Measurements from ENCODE around the gene VPS41. TPM values are rescaled to one million over a fixed set of nuclear protein-coding genes. Genes with fewer than 3 reads are reported as not detected.

VPS41 gene
- total RNA-seq, 4 donors from 2014 or later = 31.4 to 57.2 (median 49.1) TPM

- H3K36me3 ChIP-seq = no peaks in the 10 kb centered on the region
- TF ChIP-seq CTCF (IDR thresholded peaks at IDR 0.05) (no peak), POLR2A (IDR thresholded peaks at IDR 0.05) (no peak)
- H3K4me1 ChIP-seq = no peaks in the 10 kb centered on the region
- 37 to 64% methylated on average over 5 of the region's 5 CpGs for WGBS, 2 donors
- no peak for DNase-seq
- H3K27ac ChIP-seq = no peak overlapping the region
- H3K9me3 ChIP-seq = no peaks in the 10 kb centered on the region
- intact Hi-C loops (cut with DNase I) = no loop called here
- H3K4me3 ChIP-seq (replicated peaks in 1 of 3) = no peak overlapping the region
- H3K27me3 ChIP-seq = no peaks in the 10 kb centered on the region
Observed at GRCh38 chr7:38839851-38840250, 69.1 kb downstream of the VPS41 start.

- no peak for TF ChIP-seq POLR2A (IDR thresholded peaks at IDR 0.05)
- no peak for TF ChIP-seq CTCF (IDR thresholded peaks at IDR 0.05)
- DNase-seq = no peak
- Histone ChIP-seq H3K9me3 (no peaks in the 10 kb centered on the region), H3K4me1 (no peaks in the 10 kb centered on the region), H3K4me3 (replicated peaks in 1 of 3) (no peak overlapping the region), H3K27me3 (no peaks in the 10 kb centered on the region), H3K36me3 (no peaks in the 10 kb centered on the region), H3K27ac (no peak overlapping the region)
- intact Hi-C loops (cut with DNase I) = no loop called here
- WGBS, 2 donors = 83 to 88% methylated on average over 6 of the region's 6 CpGs
Observed at GRCh38 chr7:38838725-38839385, 70.1 kb downstream of the VPS41 start.

- no peak overlapping the region for H3K27ac ChIP-seq
- TF ChIP-seq POLR2A (IDR thresholded peaks at IDR 0.05) = no peak
- TF ChIP-seq CTCF (IDR thresholded peaks at IDR 0.05) = no peak
- no peaks in the 10 kb centered on the region for H3K27me3 ChIP-seq
- no peak overlapping the region for H3K4me3 ChIP-seq (replicated peaks in 1 of 3)
- no peaks in the 10 kb centered on the region for H3K36me3 ChIP-seq
- intact Hi-C loops (cut with DNase I) = no loop called here
- DNase-seq = no peak
- H3K9me3 ChIP-seq = no peaks in the 10 kb centered on the region
- 87 to 90% methylated on average over 3 of the region's 3 CpGs for WGBS, 2 donors
- peaks cover 0 to 3% of the 10 kb centered on the region in 2 donors for H3K4me1 ChIP-seq
Observed at GRCh38 chr7:38834357-38834756, 74.6 kb downstream of the VPS41 start.

DNA sequence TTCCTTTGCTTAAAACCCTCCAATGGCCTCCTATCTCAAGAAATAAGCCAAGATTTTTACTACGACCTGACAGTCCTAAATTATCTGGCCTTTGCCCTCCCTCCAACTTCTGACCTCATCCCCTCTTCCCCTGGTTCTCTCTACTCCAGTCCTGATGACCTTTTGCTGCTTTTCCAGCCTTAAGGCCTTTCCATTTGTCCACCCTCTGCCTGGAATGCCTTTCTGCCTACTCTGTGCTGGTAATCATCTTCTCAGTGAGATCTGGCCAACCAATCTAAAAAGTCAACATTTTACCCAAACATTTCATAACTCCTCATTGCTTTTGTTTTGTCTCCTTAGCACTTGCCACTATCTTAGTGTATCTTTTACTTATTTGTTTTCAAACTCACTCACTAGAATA, 75.7 kb downstream of the VPS41 start:
- Histone ChIP-seq H3K27ac (no peak overlapping the region), H3K27me3 (no peaks in the 10 kb centered on the region), H3K9me3 (no peaks in the 10 kb centered on the region), H3K36me3 (no peaks in the 10 kb centered on the region), H3K4me3 (replicated peaks in 1 of 3) (no peak overlapping the region), H3K4me1 (peaks cover 0 to 3% of the 10 kb centered on the region in 2 donors)
- TF ChIP-seq CTCF (IDR thresholded peaks at IDR 0.05) = no peak
- no peak for TF ChIP-seq POLR2A (IDR thresholded peaks at IDR 0.05)
- WGBS, 2 donors = 78 to 82% methylated on average over 1 of the region's 1 CpG
- intact Hi-C loops (cut with DNase I) = no loop called here
- DNase-seq = no peak

DNA sequence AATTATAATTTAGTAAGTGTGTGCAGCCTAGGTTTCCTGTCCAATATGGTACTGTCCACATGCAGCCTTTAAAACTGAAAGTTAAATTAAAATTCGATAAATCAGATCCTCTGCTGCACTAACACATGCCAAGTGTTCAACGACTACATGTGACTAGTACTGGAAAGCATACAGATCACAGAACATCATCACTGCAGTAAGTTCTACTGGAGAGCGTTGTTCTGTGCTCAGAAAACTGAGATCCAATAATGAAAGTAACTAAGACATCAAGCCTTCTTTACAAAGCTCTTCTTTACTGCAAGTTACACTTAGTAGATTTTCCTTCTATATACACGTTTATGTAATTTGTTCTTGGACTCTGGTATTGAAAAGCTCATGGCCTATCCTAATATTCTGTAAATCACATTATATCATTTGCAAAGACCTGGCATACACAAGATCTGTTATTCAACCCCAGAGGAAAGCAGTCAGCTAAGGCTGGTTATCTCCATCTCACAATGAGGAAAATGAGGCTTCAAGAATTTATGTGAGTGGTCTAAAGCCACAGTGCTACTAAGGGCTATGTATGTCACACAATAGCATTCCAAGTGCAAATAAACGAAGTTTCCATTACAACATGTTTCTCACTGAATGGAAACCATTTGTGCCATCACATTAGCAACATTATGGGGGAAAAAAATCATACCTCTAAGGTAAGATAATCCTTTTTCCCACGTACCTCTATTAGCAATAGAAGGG, 77.6 kb downstream of the VPS41 start:
- Histone ChIP-seq H3K27ac (no peak overlapping the region), H3K4me1 (peaks cover 0 to 3% of the 10 kb centered on the region in 2 donors), H3K4me3 (replicated peaks in 1 of 3) (no peak overlapping the region), H3K36me3 (no peaks in the 10 kb centered on the region), H3K27me3 (no peaks in the 10 kb centered on the region), H3K9me3 (no peaks in the 10 kb centered on the region)
- TF ChIP-seq CTCF (IDR thresholded peaks at IDR 0.05) = no peak
- TF ChIP-seq POLR2A (IDR thresholded peaks at IDR 0.05) = no peak
- intact Hi-C loops (cut with DNase I) = no loop called here
- DNase-seq = no peak
- 78 to 80% methylated on average over 6 of the region's 6 CpGs for WGBS, 2 donors
